Body of pancreas (tissue), 4 donors: Measurements from ENCODE around the gene RELN.

Source experiments
- CTCF ChIP-seq, 7 experiments: fragments of 450-650 bp in 4 of 7; fragments of 200-600 bp in 3 of 7; sonication (generic) in 3 of 7; IDR thresholded peaks; one replicate each; pipeline ENCODE4 v1.5.1; 2016 to 2019; ENCODE audit warnings: antibody characterized with exemption in 7 of 7
- POLR2A ChIP-seq, 3 donors: fragments of 450-650 bp; IDR thresholded peaks; one replicate each; pipeline ENCODE4 v1.6.1; 2016; ENCODE audit warnings: antibody characterized with exemption in 3 of 3, mild to moderate bottlenecking in 2 of 3

- TF ChIP-seq CTCF (IDR thresholded peaks at IDR 0.05) (no peak), POLR2A (IDR thresholded peaks at IDR 0.05) (no peak)
Measured at GRCh38 chr7:103821092-103821491, 168.4 kb downstream of the RELN start.
